ENCODE measurements around the gene ADARB2.
"Not testable (repeated sequence)": the region's sequence is repeated elsewhere in the genome, so short reads cannot be mapped to it uniquely, and the experiment has no call there.

ADARB2 gene

DNA sequence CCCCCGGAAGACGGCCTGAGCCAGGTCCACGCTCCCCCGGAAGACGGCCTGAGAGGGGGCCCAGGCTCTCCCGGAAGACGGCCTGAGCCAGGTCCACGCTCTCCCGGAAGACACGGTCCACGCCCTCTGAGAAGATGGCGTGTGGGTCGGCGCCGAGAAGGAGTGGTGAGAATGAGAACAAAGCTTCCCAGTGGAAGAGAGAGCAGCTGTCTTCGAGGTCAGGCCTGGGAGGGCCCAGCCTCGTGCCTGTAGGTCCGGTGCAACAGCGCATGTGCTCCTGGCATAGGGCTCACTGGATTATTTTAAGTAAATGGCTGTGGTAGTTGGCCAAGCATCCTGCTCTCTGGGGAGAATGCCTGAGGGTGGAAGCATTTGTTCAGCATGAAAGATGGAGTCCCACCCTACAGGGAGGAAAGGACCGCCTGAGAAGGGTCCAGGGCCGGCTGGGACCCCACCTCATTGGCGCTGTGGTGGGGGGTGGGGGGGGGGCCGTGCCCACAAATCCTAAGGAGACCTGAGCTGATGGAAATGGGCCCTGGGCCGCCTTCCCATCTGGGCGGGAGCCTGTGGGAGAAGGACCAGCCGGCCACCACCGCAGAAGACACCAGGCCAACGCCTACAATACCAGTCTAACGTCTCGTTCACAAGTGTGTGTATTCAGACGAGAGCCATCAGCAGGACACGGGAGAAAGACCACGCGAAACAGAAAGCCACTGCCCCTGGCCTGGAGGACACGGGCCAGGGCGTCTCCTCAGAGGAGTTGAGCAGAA lies 471.1 kb downstream of the ADARB2 start:
- peak; percentile 4 for DNase-seq

DNA sequence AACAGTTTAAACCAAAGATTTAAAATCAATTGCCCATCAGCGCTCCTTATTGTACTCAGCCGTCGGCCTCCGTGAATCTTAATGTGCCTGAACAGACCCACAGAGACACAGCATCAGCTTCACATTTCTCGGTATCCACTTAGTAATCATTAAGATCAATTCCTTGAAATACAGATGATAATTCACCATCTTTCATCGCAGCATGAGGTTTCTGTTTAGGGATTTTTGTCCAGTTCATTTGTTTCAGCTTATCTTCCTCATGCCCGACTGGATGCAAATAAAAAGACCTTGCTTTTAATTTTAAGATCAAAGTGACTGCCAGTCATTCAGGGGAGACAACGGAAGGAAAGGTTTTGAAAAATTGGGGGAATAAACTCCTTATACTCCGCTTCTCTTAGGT lies 473.3 kb downstream of the ADARB2 start:
- no peak for DNase-seq

DNA sequence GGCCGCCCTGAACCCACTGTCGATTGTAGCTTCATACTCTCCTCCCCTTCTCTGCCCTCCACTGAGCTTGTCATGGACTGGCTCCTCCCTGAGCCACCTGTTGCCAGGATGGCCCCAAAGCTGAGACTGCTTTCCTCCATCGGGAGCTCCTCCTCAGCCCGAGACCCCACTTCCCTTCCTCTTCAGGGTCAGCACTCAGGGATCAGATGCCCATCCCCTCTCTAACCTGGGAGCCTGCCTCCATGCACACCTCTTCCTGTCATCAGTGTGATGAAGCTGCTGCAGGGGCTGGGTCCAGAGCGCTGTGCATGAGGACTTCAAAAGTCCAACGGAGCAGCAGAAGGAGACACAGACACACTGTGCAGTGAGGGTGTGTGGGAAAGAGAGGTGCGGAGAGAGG lies 480.1 kb downstream of the ADARB2 start:
- DNase-seq, result no peak

DNA sequence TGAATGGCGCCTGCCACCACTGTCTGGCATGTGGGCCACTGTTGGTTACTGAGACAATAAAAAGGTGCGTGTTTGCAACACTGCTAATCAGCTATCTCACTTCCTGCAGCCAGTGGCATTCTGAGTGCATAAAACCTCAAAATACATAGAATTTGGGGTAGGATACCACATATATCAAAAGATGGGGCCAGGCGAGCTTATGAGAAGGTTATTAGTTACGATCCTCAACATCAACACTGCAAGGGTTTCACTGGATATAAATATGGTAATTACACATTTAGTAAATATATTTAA lies 480.9 kb downstream of the ADARB2 start:
- no peak for DNase-seq

DNA sequence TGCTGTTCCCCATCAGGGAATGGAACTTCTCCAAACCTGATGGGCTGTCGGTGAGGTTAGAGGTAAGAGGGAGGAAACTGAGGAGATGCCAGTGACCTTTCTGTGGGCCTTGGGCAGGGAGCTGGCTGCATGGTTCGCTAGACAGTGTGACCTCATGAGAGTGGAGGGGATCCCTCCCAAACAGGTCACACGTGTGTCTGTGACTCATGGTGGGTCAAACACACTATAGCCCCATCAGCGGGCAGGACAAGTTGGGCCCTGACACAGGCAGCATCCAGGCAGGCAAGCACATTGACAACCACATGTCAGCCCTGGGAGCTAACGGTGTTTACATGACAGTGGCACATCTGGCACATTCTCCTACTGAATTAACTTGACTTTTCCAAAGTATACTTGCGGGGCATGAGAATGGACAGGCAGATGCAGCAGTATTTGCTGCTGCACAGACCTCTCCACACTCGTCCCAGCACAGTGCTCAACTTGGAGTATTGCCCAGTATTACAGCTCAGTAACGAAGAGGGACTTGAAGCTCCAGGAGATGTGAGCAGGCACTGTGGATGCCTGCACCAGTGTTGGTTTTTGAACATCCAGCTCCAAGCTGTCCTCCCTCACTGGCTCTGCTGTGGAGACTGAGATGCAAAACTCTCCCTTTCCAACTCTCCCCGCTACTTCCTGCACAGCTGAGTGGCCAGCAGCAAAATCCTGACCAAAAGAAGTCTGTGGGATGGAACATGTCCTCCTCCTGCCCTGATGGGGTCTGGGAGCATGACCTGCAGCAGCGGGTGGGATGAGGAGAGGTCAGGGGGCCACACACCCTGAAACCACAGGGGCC lies 481.5 kb downstream of the ADARB2 start:
- peak; percentile 0 for DNase-seq

DNA sequence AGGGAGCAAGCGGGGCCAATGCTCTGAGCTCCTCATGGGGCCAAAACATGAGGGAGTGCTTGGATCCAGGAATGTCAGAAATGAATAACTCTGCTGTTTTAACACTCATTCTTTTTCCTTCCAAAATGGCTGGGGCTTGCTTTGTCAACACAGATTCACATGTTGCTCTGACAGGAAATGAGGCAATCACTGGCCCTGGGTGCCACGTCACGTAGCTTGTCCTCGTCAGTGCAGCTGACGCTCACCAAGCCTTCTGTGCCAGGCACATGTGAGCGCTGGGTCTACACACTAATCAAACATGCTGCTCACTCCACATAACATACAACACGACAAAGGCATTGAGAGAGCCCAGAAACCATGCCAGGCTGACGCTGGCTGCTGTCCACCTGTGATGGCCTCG lies 482.2 kb downstream of the ADARB2 start:
- peak; percentile 1 for DNase-seq

DNA sequence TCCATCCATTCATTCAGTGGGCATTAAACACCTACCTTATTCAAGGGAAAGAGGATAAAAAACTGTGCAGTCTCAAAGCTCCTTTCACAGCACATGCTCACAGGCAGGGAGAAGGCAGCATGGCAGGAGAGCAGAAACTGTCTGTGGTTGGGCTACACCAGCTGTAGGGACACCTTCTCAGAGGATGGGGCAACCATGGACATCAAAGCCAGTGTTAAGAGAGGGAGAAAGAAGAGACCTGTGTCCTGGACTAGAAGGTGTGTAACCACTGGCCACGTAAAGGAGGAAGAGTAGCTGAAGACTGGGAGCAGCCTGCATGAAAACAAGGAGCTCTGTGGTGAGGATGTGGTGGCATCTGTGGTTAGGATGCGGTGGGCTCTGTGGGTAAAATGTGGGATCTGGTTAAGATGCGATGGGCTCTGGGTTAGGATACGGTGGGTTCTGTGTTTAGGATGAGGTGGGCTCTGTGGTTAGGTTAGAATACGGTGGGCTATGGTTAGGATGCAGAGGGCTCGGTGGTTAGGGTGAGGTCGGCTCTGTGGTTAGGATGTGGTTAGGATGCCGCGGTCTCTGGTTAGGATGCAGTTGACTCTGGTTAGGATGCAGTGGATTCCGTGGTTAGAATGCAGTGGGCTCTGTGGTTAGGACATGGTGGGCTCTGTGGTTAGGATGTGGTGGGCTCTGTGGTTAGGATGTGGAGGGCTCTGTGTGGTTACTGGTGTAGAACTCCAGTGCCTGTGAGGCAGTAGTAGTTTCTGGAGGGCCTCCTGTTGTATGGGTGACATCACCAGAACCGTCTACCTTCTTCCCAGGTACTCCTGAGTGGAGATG lies 483.6 kb downstream of the ADARB2 start:
- no peak for DNase-seq

DNA sequence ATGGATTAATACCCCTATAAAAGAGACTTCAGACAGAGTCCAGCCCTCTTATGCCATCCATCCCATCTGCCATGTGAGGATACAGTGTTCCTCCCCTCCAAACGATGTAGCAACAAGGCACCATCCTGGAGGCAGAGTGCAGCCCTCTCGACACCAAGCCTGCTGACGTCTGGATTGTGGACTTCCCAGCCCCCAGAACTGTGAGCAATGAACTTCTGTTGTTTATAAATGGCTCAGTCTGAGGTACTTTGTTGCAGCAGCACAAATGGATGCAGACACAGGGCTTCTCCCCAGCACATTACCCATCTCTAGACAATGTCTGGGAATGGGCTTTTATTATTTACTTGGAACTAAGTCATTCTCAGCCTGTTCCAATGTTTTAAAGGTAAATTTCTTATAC lies 485.6 kb downstream of the ADARB2 start:
- DNase-seq, result no peak

DNA sequence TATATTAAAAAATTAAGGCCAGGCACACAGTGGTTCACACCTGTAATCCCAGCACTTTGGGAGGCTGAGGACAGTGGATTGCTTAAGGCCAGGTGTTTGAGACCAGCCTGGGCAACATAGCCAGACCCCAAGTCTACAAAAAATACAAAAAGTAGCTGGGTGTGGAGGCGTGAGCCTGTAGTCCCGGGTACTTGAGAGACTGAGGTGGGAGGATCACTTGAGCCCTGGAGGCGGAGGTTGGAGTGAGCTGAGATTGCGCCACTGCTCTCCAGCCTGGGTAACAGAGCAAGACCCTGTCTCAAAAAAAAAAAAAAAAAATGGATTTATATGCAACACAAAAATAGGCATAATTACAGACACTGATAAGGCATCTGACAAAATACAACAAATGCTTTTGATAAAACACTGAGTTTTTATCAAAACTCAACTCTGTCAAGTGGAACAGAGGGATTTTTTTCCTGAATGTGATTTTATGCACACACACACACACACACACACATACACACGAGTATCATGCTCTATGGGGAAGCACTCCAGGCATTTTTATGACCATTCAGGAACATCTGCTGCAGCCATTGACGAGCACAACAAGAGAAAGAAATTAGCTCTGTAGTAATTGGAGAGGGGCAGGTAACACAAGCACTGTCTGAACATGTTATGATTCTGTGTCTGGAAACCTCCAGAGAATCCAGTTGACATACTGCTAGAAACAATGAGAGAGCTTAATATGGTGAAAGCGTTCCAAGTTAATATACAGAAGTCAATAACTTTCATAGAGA lies 488.0 kb downstream of the ADARB2 start:
- DNase-seq, result no peak

DNA sequence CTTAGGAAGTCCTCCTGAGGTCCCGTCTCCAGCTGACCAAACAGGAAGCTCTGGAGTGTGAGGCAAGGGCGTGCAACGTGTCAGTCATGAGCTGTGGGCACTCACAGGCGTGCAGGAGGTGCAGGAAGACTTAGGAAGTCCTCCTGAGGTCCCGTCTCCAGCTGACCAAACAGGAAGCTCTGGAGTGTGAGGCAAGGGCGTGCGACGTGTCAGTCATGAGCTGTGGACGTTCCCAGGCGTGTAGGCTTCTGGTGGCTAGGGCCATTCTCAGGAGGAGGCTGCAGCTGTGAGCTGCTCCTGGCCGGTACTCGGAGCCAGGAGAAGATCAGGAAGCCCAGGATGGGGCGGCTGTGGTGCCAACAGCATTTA lies 489.1 kb downstream of the ADARB2 start:
- not testable (repeated sequence) for DNase-seq

DNA sequence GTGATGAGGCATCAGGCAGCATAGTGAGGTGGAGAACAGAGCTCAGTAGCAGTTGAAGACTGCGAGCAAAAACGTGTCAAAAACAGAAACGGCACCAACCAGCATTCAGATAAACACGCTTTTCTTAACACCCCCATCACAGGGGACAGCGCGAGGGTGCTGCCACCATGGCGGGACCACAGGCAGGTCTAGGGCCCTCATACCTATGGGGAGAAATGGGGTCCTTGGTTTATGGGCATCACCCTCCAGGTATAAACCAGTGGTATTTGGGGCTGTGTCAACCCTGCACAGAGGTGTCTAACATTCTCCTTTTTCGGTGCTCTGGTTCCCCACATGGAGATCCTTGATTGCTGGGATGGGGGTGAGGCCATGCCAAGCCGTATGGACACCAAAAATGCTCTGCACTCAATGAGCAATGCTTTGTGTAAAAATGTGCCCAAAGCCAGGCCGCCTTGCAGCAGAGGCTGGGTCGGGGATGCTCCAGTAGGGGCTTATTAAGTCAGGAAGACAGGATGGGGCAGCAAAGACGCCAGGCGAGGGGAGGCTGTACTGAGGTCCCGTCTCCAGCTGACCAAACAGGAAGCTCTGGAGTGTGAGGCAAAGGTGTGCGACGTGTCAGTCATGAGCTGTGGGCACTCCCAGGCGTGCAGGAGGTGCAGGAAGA lies 489.6 kb downstream of the ADARB2 start:
- no peak for DNase-seq

DNA sequence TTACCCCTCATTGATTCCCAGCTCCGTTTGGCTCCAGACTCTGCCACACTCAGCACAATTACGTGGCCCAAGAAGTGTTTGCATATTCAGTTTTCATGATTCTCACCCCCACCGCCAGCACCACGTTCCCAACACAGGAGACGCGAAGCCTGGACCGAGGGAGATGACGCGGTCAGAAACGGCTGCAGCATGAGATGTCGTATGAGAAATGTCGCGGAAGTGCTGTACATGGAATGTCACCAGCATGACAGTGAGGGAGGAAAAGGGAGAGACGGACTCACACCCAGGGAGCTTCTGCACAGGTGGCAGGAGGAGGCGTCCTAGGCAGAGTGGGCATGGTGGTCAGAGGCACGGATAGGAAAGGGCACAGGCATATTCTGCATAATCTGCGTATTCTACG lies 492.8 kb downstream of the ADARB2 start:
- no peak for DNase-seq

DNA sequence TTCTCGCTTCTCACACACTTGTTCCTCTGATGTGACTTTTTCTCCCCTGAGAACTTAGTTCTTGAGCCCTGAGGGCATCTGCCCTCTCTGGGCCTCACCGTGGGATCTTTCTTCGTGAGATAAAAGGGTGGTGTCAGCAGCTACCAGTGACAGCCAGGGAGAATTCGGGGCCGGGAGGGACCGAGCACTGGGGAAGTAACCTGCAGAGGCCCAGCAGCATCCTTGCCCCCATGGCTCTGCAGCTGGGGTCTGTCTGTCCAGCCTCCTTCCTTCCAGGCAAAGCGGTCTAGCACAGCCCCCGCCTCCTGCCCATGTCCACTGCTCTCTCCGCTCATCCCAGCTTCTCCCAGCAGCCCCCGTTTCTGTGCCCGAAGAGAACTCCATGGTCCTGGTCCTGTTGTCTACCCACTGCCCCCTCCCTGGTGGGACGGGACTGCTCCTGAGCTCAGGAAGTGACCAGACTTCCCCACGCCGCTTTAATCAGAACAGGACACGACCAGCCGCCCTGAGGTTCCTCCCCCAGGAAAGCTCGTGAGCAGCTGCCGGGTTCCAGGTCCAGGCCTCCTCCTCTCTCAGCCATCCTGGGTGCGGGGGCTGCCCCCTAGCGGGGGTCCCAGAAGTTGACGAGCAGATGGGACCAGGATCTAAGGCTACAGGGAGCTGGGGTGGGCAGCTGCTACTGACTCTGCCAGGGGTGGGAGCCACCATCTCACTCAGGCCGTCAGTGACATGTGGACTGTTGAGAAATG lies 493.7 kb downstream of the ADARB2 start:
- DNase-seq, result no peak

DNA sequence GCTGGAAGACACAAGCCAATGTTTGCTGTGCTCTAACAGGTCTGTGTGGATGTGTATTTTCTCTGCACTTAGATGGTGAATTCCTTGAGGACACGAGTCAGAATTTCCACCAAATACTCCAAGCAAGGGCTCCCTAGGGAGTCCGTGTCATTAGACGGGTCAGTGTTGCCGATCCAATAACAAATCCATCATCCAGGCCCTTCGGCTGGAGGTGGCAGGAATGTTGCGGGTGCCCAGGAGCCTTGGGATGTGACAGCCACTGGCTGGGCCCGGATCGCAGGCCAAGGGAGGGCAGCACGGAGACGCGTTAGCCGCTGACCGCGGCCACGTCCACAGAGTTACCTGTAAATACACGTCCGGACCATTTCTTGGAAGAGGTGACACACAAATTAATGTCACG lies 494.4 kb downstream of the ADARB2 start:
- no peak for DNase-seq

DNA sequence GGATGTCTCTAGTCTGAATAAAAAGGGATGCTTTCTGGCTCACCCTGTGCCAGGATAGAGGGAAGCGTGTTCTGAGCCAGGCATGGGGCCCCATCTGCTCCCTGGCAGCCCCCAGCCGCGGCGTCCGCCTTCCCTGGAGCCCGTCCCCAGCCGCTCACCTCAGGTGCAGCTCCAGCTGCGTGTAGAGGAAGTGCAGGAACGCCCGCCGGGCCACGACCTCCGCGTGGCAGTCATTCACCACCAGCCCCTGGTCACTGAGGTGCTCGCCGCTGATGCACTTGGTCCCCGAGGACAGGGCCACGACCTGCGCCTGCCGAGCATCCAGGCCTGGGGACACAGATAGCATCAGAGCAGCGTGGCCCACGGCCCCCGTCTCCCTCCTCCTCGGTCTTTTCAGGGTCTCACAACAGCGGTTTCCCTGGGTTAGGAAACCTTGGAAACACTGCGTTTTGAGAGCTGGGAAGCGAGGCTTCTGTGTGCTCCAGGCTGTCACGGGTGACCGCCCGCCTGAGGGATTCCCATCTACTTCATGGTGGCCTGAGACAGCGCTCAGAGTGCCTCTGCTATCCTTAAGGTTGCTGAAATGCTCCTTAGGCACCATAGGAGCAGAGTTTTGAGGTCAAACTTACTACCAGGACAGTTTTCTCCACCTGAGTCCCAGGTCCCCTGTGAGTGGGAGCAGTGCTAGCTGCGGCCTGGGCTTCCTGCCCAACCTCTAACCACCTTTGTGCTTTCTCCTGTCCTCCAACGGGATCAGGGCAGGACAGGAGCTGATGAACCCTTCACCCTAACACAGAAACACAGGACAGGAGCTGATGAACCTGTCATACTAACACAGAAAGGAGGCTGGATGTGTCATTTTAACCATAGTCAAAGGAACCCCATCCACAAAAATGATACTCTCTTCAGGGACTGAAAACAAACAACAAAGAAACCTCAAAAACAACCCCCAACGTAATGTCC lies 495.1 kb downstream of the ADARB2 start:
- DNase-seq, result no peak

DNA sequence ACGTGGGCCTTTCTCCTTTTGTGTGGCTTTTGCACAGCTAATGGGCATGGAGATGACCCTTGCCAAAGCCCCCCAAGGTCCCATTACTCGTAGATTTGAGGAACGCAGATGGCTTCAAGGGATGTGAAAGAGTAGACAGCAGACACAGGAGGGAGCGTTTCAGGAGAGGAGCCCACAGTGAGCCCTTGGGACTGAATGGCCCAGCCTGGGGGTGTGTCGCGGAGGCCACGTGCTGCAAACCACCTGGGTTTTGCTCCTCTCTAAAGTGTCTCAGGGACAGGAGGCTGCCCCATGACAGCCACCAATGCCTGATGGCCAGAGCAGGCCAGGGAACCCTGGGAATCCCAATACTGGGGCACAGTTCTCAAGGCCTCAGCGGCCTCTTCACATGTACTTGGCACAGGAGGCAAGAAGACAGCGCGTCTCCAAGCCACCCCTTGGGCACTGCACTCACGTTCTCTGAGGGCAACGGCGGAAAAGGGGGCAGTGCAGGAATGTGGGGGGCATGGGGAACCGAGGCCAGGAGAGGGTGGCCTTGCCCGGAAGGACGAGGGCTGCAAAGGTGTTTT lies 495.9 kb downstream of the ADARB2 start:
- no peak for DNase-seq

DNA sequence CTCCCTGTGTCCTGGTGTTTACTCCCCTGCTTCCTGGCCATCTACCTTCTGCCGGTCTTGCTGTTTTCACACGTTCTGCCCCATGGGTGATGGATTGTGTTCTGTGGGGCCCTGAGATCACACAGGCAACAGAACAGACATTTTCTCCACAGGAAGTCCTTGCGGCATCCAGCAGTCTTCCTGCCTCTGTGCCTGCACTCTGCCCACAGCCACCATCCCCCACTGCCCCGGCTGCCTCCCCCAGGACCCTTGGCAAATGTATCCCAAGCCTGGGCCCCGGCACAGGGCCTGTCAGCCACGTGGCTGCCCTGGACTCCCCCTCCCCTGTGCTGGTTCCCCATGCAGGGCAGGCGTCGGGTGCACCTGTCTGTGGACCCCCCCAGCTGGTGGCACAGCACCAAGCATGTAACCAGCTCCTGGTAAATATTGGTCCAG lies 497.0 kb downstream of the ADARB2 start:
- DNase-seq, result no peak

DNA sequence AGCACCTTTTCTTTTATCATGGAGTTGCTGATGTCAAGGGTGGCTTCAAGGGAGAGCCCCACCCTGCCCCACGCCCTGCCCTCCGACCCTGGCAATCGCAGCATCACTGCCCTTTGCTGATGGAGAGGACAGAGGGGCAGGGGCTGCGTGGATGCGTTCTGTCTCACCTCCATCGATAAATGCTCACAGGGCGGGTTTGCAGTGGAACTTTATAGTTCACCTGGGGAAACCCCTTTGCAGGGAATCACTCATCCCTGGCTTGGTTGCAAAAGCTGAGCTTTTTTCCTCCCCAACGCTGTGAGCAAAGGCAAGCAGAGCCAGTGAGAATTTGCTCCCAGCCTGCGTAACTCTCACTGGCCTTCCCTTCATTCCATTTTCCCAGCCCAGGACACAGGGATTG lies 504.3 kb downstream of the ADARB2 start:
- DNase-seq, result no peak

DNA sequence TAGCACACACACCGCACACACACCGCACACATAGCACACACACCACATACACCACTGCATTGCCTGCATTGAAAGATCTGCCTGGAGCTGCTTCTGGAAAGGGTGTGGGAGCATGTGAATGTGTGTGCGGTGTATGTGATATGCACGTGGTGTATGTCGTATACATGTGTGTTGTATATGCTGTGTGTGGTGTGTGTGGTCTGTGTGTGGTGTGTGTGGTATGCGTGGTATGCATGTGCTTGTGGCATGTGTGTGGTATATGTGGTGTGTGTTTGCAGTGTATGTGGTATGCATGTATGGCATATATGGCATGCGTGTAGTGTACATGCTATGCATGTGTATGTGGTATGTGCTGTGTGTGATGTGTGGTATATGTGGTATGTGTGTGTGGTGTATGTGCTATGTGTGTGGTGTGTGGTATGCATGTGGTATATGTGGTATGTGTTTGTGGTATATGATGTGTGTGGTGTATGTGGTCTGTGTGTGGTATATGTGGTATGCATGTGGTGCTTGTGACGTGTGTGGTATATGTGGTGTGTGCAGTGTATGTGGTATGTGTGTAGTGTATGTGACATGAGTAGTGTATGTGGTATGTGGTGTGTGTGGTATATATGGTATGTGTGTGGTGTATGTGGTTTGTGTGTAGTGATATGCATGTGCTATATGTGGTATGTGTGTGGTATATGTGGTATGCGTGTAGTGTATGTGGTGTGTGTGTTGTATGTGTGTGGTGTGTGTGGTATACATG lies 505.0 kb downstream of the ADARB2 start:
- DNase-seq, result no peak
